ENCODE measurements around the gene FECH. TPM values are rescaled to one million over a fixed set of nuclear protein-coding genes. Genes with fewer than 3 reads are reported as not detected.

The FECH gene
- total and polyA plus RNA-seq, 9 of the 15 experiments (the other 6 are each of a cell fraction or from before 2014, with no cell fraction given) = 19.8 to 170 (median 56.8) TPM

DNA sequence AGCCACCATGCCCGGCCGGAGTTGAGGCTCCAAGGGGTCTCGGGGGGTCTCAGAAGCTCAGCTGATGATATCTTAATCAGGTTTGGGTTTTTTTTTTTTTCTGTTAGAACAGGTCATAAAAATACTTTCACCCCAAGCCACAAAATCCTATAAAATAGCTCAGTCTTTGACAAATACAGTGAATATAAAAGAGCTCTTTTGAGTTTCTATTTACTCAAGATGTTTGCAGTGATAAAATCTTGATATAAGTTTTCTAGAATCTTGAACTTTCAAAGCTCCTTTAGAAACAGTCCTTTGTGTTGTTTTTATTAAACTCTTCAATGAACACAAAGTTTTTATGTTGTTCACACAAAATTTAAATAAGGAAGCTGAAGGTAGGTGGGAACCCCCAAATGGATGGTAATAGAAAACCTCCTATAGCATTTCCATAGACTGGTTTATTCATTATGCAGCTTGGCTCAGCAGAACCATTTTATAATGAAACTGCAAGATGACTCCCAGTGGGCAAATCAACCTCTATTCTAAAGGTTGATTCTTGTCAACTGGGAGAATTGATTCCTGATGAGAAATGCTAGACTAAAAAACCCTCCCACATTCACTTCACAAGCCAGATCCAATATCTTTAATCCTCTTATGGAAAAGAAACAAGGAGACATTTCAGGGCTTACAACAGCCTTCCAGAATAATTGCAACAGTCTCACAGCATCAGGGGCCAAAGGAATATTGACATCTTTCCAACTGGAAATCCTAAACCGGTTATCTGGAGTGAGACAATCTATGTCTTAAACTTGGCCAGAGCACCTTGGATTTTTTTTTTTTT, 48.7 kb upstream of the FECH start:
- Histone ChIP-seq H3K9me1 (ENCODE audit: control insufficient read depth, insufficient read depth, low read length) (no peaks in the 10 kb centered on the region), H4K20me1 (replicated peaks; ENCODE audit: control insufficient read depth, insufficient read depth, low read length) (no peaks in the 10 kb centered on the region), H3K9ac (ENCODE audit: insufficient read depth in 1 of 2, low read depth in 2 of 2, low read length in 2 of 2) (no peak overlapping the region), H3K27ac (ENCODE audit: extremely low read depth, low read depth, low read length) (no peak overlapping the region), H3K4me3 (no peak overlapping the region), H3K79me2 (ENCODE audit: control insufficient read depth, insufficient read depth, low read length) (no peaks in the 10 kb centered on the region), H2AFZ (ENCODE audit: low read depth, low read length) (no peak overlapping the region), H3K36me3 (ENCODE audit: control insufficient read depth, insufficient read depth, low read length) (no peaks in the 10 kb centered on the region), H3K4me1 (replicated peaks in 1 of 2; ENCODE audit: control insufficient read depth in 2 of 2, insufficient read depth in 2 of 2, low read length in 2 of 2) (peaks cover 6 to 8% of the 10 kb centered on the region in 2 experiments; a peak in 4 of 5 replicates), H3K4me2 (ENCODE audit: insufficient read depth, low read length) (no peak overlapping the region), H3K27me3 (ENCODE audit: control insufficient read depth in 2 of 2, insufficient read depth in 2 of 2, low read length in 2 of 2) (no peaks in the 10 kb centered on the region), H3K9me3 (replicated peaks; ENCODE audit: control insufficient read depth, insufficient read depth, low read depth, low read length) (no peaks in the 10 kb centered on the region)
- ATAC-seq (no peak), FAIRE-seq (no peak), DNase-seq (ENCODE audit: extremely low read depth in 1 of 4, low spot score in 3 of 4) (no peak)
- POLR2A ChIA-PET = interaction anchor here (0.8 kb wide), 1 partner anchor 12 kb away, joined by 3 read pairs; no protein-coding TSS in a partner anchor
- CTCF ChIA-PET (ENCODE audit: low intra/inter-chr PET ratio) = no interaction called here
- no TSS peak for BruUV-seq (replicated peaks)
- in situ Hi-C loops (cut with MboI) (loop anchor here (25.0 kb wide), 1 partner anchor 227 kb away; no protein-coding TSS in a partner anchor), intact Hi-C loops (cut with micrococcal nuclease) (no loop called here)
- WGBS (ENCODE audit: insufficient coverage, low coverage, missing lambda C conversion rate) = 39% methylated on average over 4 of the region's 4 CpGs
- TF ChIP-seq, protein P1, sequence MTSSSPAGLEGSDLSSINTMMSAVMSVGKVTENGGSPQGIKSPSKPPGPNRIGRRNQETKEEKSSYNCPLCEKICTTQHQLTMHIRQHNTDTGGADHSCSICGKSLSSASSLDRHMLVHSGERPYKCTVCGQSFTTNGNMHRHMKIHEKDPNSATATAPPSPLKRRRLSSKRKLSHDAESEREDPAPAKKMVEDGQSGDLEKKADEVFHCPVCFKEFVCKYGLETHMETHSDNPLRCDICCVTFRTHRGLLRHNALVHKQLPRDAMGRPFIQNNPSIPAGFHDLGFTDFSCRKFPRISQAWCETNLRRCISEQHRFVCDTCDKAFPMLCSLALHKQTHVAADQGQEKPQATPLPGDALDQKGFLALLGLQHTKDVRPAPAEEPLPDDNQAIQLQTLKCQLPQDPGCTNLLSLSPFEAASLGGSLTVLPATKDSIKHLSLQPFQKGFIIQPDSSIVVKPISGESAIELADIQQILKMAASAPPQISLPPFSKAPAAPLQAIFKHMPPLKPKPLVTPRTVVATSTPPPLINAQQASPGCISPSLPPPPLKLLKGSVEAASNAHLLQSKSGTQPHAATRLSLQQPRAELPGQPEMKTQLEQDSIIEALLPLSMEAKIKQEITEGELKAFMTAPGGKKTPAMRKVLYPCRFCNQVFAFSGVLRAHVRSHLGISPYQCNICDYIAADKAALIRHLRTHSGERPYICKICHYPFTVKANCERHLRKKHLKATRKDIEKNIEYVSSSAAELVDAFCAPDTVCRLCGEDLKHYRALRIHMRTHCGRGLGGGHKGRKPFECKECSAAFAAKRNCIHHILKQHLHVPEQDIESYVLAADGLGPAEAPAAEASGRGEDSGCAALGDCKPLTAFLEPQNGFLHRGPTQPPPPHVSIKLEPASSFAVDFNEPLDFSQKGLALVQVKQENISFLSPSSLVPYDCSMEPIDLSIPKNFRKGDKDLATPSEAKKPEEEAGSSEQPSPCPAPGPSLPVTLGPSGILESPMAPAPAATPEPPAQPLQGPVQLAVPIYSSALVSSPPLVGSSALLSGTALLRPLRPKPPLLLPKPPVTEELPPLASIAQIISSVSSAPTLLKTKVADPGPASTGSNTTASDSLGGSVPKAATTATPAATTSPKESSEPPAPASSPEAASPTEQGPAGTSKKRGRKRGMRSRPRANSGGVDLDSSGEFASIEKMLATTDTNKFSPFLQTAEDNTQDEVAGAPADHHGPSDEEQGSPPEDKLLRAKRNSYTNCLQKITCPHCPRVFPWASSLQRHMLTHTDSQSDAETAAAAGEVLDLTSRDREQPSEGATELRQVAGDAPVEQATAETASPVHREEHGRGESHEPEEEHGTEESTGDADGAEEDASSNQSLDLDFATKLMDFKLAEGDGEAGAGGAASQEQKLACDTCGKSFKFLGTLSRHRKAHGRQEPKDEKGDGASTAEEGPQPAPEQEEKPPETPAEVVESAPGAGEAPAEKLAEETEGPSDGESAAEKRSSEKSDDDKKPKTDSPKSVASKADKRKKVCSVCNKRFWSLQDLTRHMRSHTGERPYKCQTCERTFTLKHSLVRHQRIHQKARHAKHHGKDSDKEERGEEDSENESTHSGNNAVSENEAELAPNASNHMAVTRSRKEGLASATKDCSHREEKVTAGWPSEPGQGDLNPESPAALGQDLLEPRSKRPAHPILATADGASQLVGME (CRISPR knock-in tag; IDR thresholded peaks at IDR 0.05) = no peak
- TF ChIP-seq, protein P2, sequence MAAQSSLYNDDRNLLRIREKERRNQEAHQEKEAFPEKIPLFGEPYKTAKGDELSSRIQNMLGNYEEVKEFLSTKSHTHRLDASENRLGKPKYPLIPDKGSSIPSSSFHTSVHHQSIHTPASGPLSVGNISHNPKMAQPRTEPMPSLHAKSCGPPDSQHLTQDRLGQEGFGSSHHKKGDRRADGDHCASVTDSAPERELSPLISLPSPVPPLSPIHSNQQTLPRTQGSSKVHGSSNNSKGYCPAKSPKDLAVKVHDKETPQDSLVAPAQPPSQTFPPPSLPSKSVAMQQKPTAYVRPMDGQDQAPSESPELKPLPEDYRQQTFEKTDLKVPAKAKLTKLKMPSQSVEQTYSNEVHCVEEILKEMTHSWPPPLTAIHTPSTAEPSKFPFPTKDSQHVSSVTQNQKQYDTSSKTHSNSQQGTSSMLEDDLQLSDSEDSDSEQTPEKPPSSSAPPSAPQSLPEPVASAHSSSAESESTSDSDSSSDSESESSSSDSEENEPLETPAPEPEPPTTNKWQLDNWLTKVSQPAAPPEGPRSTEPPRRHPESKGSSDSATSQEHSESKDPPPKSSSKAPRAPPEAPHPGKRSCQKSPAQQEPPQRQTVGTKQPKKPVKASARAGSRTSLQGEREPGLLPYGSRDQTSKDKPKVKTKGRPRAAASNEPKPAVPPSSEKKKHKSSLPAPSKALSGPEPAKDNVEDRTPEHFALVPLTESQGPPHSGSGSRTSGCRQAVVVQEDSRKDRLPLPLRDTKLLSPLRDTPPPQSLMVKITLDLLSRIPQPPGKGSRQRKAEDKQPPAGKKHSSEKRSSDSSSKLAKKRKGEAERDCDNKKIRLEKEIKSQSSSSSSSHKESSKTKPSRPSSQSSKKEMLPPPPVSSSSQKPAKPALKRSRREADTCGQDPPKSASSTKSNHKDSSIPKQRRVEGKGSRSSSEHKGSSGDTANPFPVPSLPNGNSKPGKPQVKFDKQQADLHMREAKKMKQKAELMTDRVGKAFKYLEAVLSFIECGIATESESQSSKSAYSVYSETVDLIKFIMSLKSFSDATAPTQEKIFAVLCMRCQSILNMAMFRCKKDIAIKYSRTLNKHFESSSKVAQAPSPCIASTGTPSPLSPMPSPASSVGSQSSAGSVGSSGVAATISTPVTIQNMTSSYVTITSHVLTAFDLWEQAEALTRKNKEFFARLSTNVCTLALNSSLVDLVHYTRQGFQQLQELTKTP (IDR thresholded peaks at IDR 0.05; ENCODE audit: low read depth in 1 of 2, partially characterized antibody in 2 of 2) = no peak
- no peak for TF ChIP-seq ILF3 (IDR thresholded peaks at IDR 0.05; ENCODE audit: borderline replicate concordance)
- TF ChIP-seq, protein P3, sequence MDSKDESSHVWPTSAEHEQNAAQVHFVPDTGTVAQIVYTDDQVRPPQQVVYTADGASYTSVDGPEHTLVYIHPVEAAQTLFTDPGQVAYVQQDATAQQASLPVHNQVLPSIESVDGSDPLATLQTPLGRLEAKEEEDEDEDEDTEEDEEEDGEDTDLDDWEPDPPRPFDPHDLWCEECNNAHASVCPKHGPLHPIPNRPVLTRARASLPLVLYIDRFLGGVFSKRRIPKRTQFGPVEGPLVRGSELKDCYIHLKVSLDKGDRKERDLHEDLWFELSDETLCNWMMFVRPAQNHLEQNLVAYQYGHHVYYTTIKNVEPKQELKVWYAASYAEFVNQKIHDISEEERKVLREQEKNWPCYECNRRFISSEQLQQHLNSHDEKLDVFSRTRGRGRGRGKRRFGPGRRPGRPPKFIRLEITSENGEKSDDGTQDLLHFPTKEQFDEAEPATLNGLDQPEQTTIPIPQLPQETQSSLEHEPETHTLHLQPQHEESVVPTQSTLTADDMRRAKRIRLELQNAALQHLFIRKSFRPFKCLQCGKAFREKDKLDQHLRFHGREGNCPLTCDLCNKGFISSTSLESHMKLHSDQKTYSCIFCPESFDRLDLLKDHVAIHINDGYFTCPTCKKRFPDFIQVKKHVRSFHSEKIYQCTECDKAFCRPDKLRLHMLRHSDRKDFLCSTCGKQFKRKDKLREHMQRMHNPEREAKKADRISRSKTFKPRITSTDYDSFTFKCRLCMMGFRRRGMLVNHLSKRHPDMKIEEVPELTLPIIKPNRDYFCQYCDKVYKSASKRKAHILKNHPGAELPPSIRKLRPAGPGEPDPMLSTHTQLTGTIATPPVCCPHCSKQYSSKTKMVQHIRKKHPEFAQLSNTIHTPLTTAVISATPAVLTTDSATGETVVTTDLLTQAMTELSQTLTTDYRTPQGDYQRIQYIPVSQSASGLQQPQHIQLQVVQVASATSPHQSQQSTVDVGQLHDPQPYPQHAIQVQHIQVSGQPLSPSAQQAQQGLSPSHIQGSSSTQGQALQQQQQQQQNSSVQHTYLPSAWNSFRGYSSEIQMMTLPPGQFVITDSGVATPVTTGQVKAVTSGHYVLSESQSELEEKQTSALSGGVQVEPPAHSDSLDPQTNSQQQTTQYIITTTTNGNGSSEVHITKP (IDR thresholded peaks at IDR 0.05; ENCODE audit: partially characterized antibody) = no peak
- no peak for TF ChIP-seq CSDE1 (IDR thresholded peaks at IDR 0.05)
- TF ChIP-seq SMAD3 (CRISPR knock-in tag; conservative IDR thresholded peaks at IDR 0.05) = no peak
- no peak for TF ChIP-seq MCM7 (IDR thresholded peaks at IDR 0.05)
